ENCODE data around the gene ZMIZ1. TPM values are rescaled to one million over a fixed set of nuclear protein-coding genes. Genes with fewer than 3 reads are reported as not detected.

The ZMIZ1 gene
- total and polyA plus RNA-seq, 2 experiments from 2014 or later = 9.2 to 30.9 TPM

GRCh38 chr10:79105150-79105739 lies 36.5 kb downstream of the ZMIZ1 start (continued):
- TF ChIP-seq ETS1 (IDR thresholded peaks at IDR 0.05) (no peak), STAT1 (IDR thresholded peaks at IDR 0.05; ENCODE audit: unreplicated experiment) (no peak), JUNB (IDR thresholded peaks at IDR 0.05; ENCODE audit: unreplicated experiment) (no peak), NANOG (IDR thresholded peaks at IDR 0.05; ENCODE audit: borderline replicate concordance) (no peak), ZNF114 (CRISPR knock-in tag; IDR thresholded peaks at IDR 0.05) (no peak)

- no peaks in the 10 kb centered on the region for H3K27me3 ChIP-seq (ENCODE audit: insufficient read depth)
- H3K9me3 Mint-ChIP-seq = no peaks in the 10 kb centered on the region; the same call in 2 of the 3 replicates
- H3K4me3 Mint-ChIP-seq = no peak overlapping the region
- no peak overlapping the region for H3K27ac Mint-ChIP-seq
- H3K36me3 Mint-ChIP-seq (ENCODE audit: low read depth) = no peaks in the 10 kb centered on the region
- peaks cover 11% of the 10 kb centered on the region for H3K27me3 Mint-ChIP-seq (ENCODE audit: insufficient read depth, low read depth, poor library complexity)
- DNase-seq (ENCODE audit: low spot score) (no peak), ATAC-seq (no peak)
- H3K79me2 ChIP-seq (replicated peaks; ENCODE audit: insufficient read depth) = peaks cover 96% of the 10 kb centered on the region
- H3K27ac ChIP-seq (ENCODE audit: low read depth) = no peak overlapping the region
- peaks cover 72% of the 10 kb centered on the region for H3K4me1 Mint-ChIP-seq
- H3K36me3 ChIP-seq (ENCODE audit: insufficient read depth) = no peaks in the 10 kb centered on the region
- H3K9me2 ChIP-seq (ENCODE audit: insufficient read depth) = no peaks in the 10 kb centered on the region
- no peak overlapping the region for H3K4me2 ChIP-seq
- H3K4me3 ChIP-seq = no peak overlapping the region
- no peak overlapping the region for H2AFZ ChIP-seq
- H4K20me1 ChIP-seq (replicated peaks; ENCODE audit: insufficient read depth) = peaks cover 12% of the 10 kb centered on the region; the same call in 1 of the 2 replicates
- H3F3A ChIP-seq (replicated peaks; ENCODE audit: low read depth) = no peaks in the 10 kb centered on the region
- peaks cover 10% of the 10 kb centered on the region for H3K4me1 ChIP-seq (ENCODE audit: insufficient read depth)
- TF ChIP-seq ZNF462 (CRISPR knock-in tag; IDR thresholded peaks at IDR 0.05) (no peak), CREB1 (CRISPR knock-in tag; IDR thresholded peaks at IDR 0.05; ENCODE audit: low read depth) (no peak), STAT1 (IDR thresholded peaks at IDR 0.05; ENCODE audit: unreplicated experiment) (no peak), EZH2 (IDR thresholded peaks at IDR 0.05; ENCODE audit: low read depth, unreplicated experiment) (no peak), JUNB (IDR thresholded peaks at IDR 0.05; ENCODE audit: unreplicated experiment) (no peak), EZH2phosphoT487 (IDR thresholded peaks at IDR 0.05; ENCODE audit: unreplicated experiment) (no peak), ZNF331 (CRISPR knock-in tag; IDR thresholded peaks at IDR 0.05; ENCODE audit: low read depth) (no peak), REST (IDR thresholded peaks at IDR 0.05; ENCODE audit: unreplicated experiment) (no peak), CTCF (conservative IDR thresholded peaks at IDR 0.05; ENCODE audit: low read depth in 2 of 2) (no peak), ZNF114 (CRISPR knock-in tag; IDR thresholded peaks at IDR 0.05) (no peak), POLR2AphosphoS5 (IDR thresholded peaks at IDR 0.05; ENCODE audit: low read depth) (no peak)
Observed at GRCh38 chr10:79105818-79106217, 37.1 kb downstream of the ZMIZ1 start.

Data from GM23338 (cell line).